ENCODE measurements around the gene MAB21L2. TPM values are rescaled to one million over a fixed set of nuclear protein-coding genes. Genes with fewer than 3 reads are reported as not detected.

Gene MAB21L2
- total and polyA plus RNA-seq, 10 of the 15 experiments (the other 5 are each of a cell fraction or from before 2014, with no cell fraction given): 0.11 to 0.25 TPM; not detected in 8

GRCh38 chr4:150574678-150575077 is 7.3 kb upstream of the MAB21L2 start:
- H3K27me3 ChIP-seq (replicated peaks in 1 of 2; ENCODE audit: control insufficient read depth in 2 of 2, insufficient read depth in 2 of 2, low read length in 1 of 2): no peaks in the 10 kb centered on the region
- H2AFZ ChIP-seq (ENCODE audit: control insufficient read depth, low read depth, low read length): no peak overlapping the region
- no peaks in the 10 kb centered on the region for H3K4me1 ChIP-seq (ENCODE audit: control insufficient read depth, insufficient read depth, low read length)
- H3K9ac ChIP-seq (ENCODE audit: control insufficient read depth, insufficient read depth, low read length): no peak overlapping the region
- FAIRE-seq (no peak), ATAC-seq (no peak), DNase-seq (ENCODE audit: low read depth, low spot score) (no peak)
- H3K27ac ChIP-seq (ENCODE audit: control insufficient read depth, insufficient read depth): no peak overlapping the region
- H3K79me2 ChIP-seq (ENCODE audit: control insufficient read depth, insufficient read depth, low read length): no peaks in the 10 kb centered on the region
- ChIA-PET CTCF (interaction anchor here (0.5 to 1.0 kb wide), 2 partner anchors 9 to 62 kb away, joined by 3 to 4 read pairs; no protein-coding TSS in a partner anchor), SMC1A (ENCODE audit: uncharacterized antibody, unreplicated experiment) (interaction anchor here (0.6 to 2.5 kb wide), 8 partner anchors 10 to 227 kb away, joined by 3 to 9 read pairs (median 4); no protein-coding TSS in a partner anchor), POLR2A (no interaction called here), RAD21 (ENCODE audit: unreplicated experiment) (no interaction called here)
- no TSS peak for BruUV-seq (replicated peaks)
- H3K36me3 ChIP-seq (ENCODE audit: control insufficient read depth in 2 of 2, insufficient read depth in 2 of 2, low read length in 1 of 2): no peaks in the 10 kb centered on the region
- in situ Hi-C loops (cut with MboI): no loop called here
- no peaks in the 10 kb centered on the region for H4K20me1 ChIP-seq (ENCODE audit: control insufficient read depth, insufficient read depth)
- intact Hi-C loops (cut with micrococcal nuclease; ENCODE audit: unreplicated experiment): no loop called here
- no peaks in the 10 kb centered on the region; the same call in 2 of the 3 replicates for H3K9me3 ChIP-seq (replicated peaks; ENCODE audit: control insufficient read depth, insufficient read depth, low read length)
- no peak overlapping the region for H3K4me2 ChIP-seq (ENCODE audit: control insufficient read depth, insufficient read depth)
- WGBS (ENCODE audit: insufficient coverage, insufficient replicate concordance, low lambda C conversion rate, missing lambda C conversion rate): 92% methylated on average over 3 of the region's 3 CpGs
- H3K4me3 ChIP-seq: no peak overlapping the region
- TF ChIP-seq EZH2 (IDR thresholded peaks at IDR 0.05; ENCODE audit: borderline replicate concordance, control insufficient read depth, low read depth, low read length) (no peak), SMAD1 (IDR thresholded peaks at IDR 0.05; ENCODE audit: low read depth, partially characterized antibody) (no peak), DPF2 (IDR thresholded peaks at IDR 0.05) (no peak), CBX5 (IDR thresholded peaks at IDR 0.05; ENCODE audit: low read depth) (no peak), ELK1 (IDR thresholded peaks at IDR 0.05; ENCODE audit: low read depth, low read length) (no peak), SMARCA5 (IDR thresholded peaks at IDR 0.05) (no peak), NFIC (IDR thresholded peaks at IDR 0.05; ENCODE audit: low read depth, low read length) (no peak), SRF (IDR thresholded peaks at IDR 0.05; ENCODE audit: low read depth in 2 of 2, low read length in 2 of 2) (no peak), ATF2 (IDR thresholded peaks at IDR 0.05; ENCODE audit: low read length) (no peak), BCL3 (IDR thresholded peaks at IDR 0.05; ENCODE audit: borderline replicate concordance, insufficient read depth, low read depth, low read length, poor library complexity, severe bottlenecking) (no peak), CBFB (IDR thresholded peaks at IDR 0.05; ENCODE audit: low read depth) (no peak), CUX1 (IDR thresholded peaks at IDR 0.05; ENCODE audit: insufficient replicate concordance, low read depth, low read length) (no peak), ZBTB33 (IDR thresholded peaks at IDR 0.05) (no peak)

Data from GM12878 (cell line).